IMR-90 (cell line): Measurements from ENCODE around the gene ZNF530. TPM values are rescaled to one million over a fixed set of nuclear protein-coding genes. Genes with fewer than 3 reads are reported as not detected.

Experiments used
- ATAC-seq: fragments of 200-7000 bp; cut with Tn5 transposase; 2 replicates; pipeline ENCODE4 v1.9.1; 2020; ENCODE audit warnings: low read depth, mild to moderate bottlenecking, moderate library complexity
- BruUV-seq: library from RNA; stranded (reverse); fragments of 400-500 nt; replicated peaks from 2 replicates; lab custom pipeline; 2021; lab: Mats Ljungman, UMichigan
- CTCF ChIA-PET: fragments of 300-600 bp; formaldehyde crosslinking; extraction: SDS; loops from one replicate; lab custom pipeline; 2021; ENCODE audit warnings: antibody characterized with exemption; lab: Yijun Ruan, JAX
- POLR2A ChIA-PET: fragments of 300-600 bp; sonication (Branson Sonifier 250); formaldehyde crosslinking; loops from one replicate; lab custom pipeline; 2022; ENCODE audit warnings: antibody characterized with exemption; ENCODE audit not compliant: unreplicated experiment; lab: Charles Lee
- DNase-seq: peaks from one replicate; pipeline ENCODE4 v3.0.0; 2013
- H2AFZ ChIP-seq: replicated peaks from 2 replicates; pipeline ENCODE3; 2013; ENCODE audit warnings: low read length, mild to moderate bottlenecking; ENCODE audit not compliant: poor library complexity
- H2AK5ac ChIP-seq: 2 replicates; pipeline ENCODE4 v1.6.1; 2013; ENCODE audit warnings: low read depth, low read length, inconsistent platforms
- H2AK9ac ChIP-seq: replicated peaks from 2 replicates; pipeline ENCODE3; 2013; ENCODE audit warnings: mild to moderate bottlenecking, low read depth, low read length, moderate library complexity; ENCODE audit not compliant: poor library complexity
- H2BK120ac ChIP-seq: 2 replicates; pipeline ENCODE4 v1.6.1; 2013; ENCODE audit warnings: low read depth, low read length, inconsistent platforms
- H2BK15ac ChIP-seq: 3 replicates; pipeline ENCODE4 v1.6.1; 2013; ENCODE audit warnings: low read depth, low read length, inconsistent platforms
- H2BK20ac ChIP-seq: 2 replicates; pipeline ENCODE4 v1.6.1; 2013; ENCODE audit warnings: low read depth, mild to moderate bottlenecking, inconsistent platforms, low read length, moderate library complexity
- H2BK5ac ChIP-seq: 2 replicates; pipeline ENCODE4 v1.6.1; 2013; ENCODE audit warnings: mild to moderate bottlenecking, low read depth, low read length, inconsistent platforms; ENCODE audit not compliant: poor library complexity, severe bottlenecking
- H3K14ac ChIP-seq: replicated peaks from 2 replicates; pipeline ENCODE4 v1.6.1; 2013; ENCODE audit warnings: low read depth, low read length, inconsistent platforms
- H3K18ac ChIP-seq: 2 replicates; pipeline ENCODE4 v1.6.1; 2013; ENCODE audit warnings: low read depth, low read length, control low read depth
- H3K23ac ChIP-seq: 2 replicates; pipeline ENCODE4 v1.6.1; 2013; ENCODE audit warnings: low read depth, low read length, inconsistent platforms
- H3K27ac ChIP-seq: 2 replicates; pipeline ENCODE4 v1.5.1; 2013; ENCODE audit warnings: mild to moderate bottlenecking, control low read depth, low read length; ENCODE audit not compliant: insufficient read depth
- H3K27me3 ChIP-seq: 2 replicates; pipeline ENCODE4 v1.6.1; 2013; ENCODE audit warnings: low read length; ENCODE audit not compliant: control insufficient read depth, insufficient read depth
- H3K36me3 ChIP-seq: 2 replicates; pipeline ENCODE4 v1.6.1; 2013; ENCODE audit warnings: low read length, mixed read lengths; ENCODE audit not compliant: control insufficient read depth, insufficient read depth
- H3K4ac ChIP-seq: 2 replicates; pipeline ENCODE4 v1.6.1; 2013; ENCODE audit warnings: low read depth, low read length, inconsistent platforms
- H3K4me1 ChIP-seq: 2 replicates; pipeline ENCODE4 v1.6.1; 2013; ENCODE audit warnings: low read length, mixed read lengths; ENCODE audit not compliant: control insufficient read depth, insufficient read depth
- H3K4me2 ChIP-seq: 2 replicates; pipeline ENCODE4 v1.6.1; 2013; ENCODE audit warnings: low read depth, mild to moderate bottlenecking, control low read depth, low read length, moderate library complexity
- H3K4me3 ChIP-seq: 2 replicates; pipeline ENCODE4 v1.5.1; 2013; ENCODE audit warnings: low read depth, mild to moderate bottlenecking, control low read depth, low read length, moderate library complexity; ENCODE audit not compliant: insufficient read depth
- H3K56ac ChIP-seq: 2 replicates; pipeline ENCODE4 v1.6.1; 2013; ENCODE audit warnings: low read length, inconsistent platforms; ENCODE audit not compliant: insufficient read depth; ENCODE audit errors: extremely low read depth
- H3K79me1 ChIP-seq, 2 experiments: 2 replicates each; pipeline ENCODE4 v1.6.1; 2013; ENCODE audit warnings: low read length in 2 of 2, inconsistent platforms in 1 of 2, low read depth in 1 of 2
- H3K9ac ChIP-seq: 2 replicates; pipeline ENCODE4 v1.6.1; 2013; ENCODE audit warnings: low read depth, low read length, control low read depth
- H3K9me1 ChIP-seq: 2 replicates; pipeline ENCODE4 v1.6.1; 2013; ENCODE audit warnings: low read length, inconsistent platforms; ENCODE audit not compliant: insufficient read depth
- H3K9me3 ChIP-seq: 2 replicates; pipeline ENCODE4 v1.6.1; 2013; ENCODE audit warnings: low read length; ENCODE audit not compliant: control insufficient read depth, insufficient read depth
- H4K20me1 ChIP-seq: 2 replicates; pipeline ENCODE4 v1.6.1; 2013; ENCODE audit warnings: low read length, inconsistent platforms; ENCODE audit not compliant: insufficient read depth
- H4K5ac ChIP-seq: 2 replicates; pipeline ENCODE4 v1.6.1; 2013; ENCODE audit warnings: mild to moderate bottlenecking, low read depth, low read length, control low read depth
- H4K8ac ChIP-seq, 2 experiments: 2 replicates each; pipeline ENCODE4 v1.6.1; 2013; ENCODE audit warnings: low read depth in 2 of 2, low read length in 2 of 2, control low read depth in 1 of 2, inconsistent platforms in 1 of 2
- H4K91ac ChIP-seq: 2 replicates; pipeline ENCODE4 v1.6.1; 2013; ENCODE audit warnings: low read depth, low read length, inconsistent platforms; ENCODE audit not compliant: insufficient read depth
- BHLHE40 ChIP-seq: fragments of 150-350 bp; IDR thresholded peaks from 2 replicates; pipeline ENCODE4 v1.6.1; 2016; ENCODE audit warnings: mild to moderate bottlenecking, low read depth, low read length
- CEBPB ChIP-seq: IDR thresholded peaks from 2 replicates; pipeline ENCODE4 v1.6.1; 2012; ENCODE audit warnings: low read depth, low read length, improper control_type of control experiment
- CHD1 ChIP-seq: IDR thresholded peaks from 2 replicates; pipeline ENCODE4 v1.6.1; 2012; ENCODE audit warnings: low read depth, low read length, improper control_type of control experiment
- ELK1 ChIP-seq: fragments of 150-350 bp; IDR thresholded peaks from 2 replicates; pipeline ENCODE4 v1.6.1; 2016; ENCODE audit warnings: low read depth, mild to moderate bottlenecking, low read length, moderate library complexity, borderline replicate concordance
- FOS ChIP-seq: fragments of 150-350 bp; IDR thresholded peaks from 2 replicates; pipeline ENCODE4 v1.6.1; 2016; ENCODE audit warnings: low read depth, low read length
- MAFK ChIP-seq: IDR thresholded peaks from 2 replicates; pipeline ENCODE4 v1.6.1; 2012; ENCODE audit warnings: low read depth, low read length, improper control_type of control experiment
- MAZ ChIP-seq: IDR thresholded peaks from 2 replicates; pipeline ENCODE4 v1.6.1; 2012; ENCODE audit warnings: low read depth, mild to moderate bottlenecking, low read length, improper control_type of control experiment, moderate library complexity, borderline replicate concordance
- MXI1 ChIP-seq: IDR thresholded peaks from 2 replicates; pipeline ENCODE4 v1.6.1; 2012; ENCODE audit warnings: low read depth, mild to moderate bottlenecking, low read length, moderate library complexity, borderline replicate concordance
- NFE2L2 ChIP-seq: fragments of 150-350 bp; IDR thresholded peaks from 2 replicates; pipeline ENCODE4 v1.6.1; 2016; ENCODE audit warnings: low read depth, mild to moderate bottlenecking, low read length
- POLR2A ChIP-seq: IDR thresholded peaks from 2 replicates; pipeline ENCODE4 v1.6.1; 2012; ENCODE audit warnings: mild to moderate bottlenecking, low read depth, low read length
- RAD21 ChIP-seq: IDR thresholded peaks from 2 replicates; pipeline ENCODE4 v1.6.1; 2012; ENCODE audit warnings: low read length, improper control_type of control experiment
- RCOR1 ChIP-seq: IDR thresholded peaks from 2 replicates; pipeline ENCODE4 v1.6.1; 2012; ENCODE audit warnings: mild to moderate bottlenecking, low read length, improper control_type of control experiment; ENCODE audit not compliant: insufficient replicate concordance
- RFX5 ChIP-seq: IDR thresholded peaks from 2 replicates; pipeline ENCODE4 v1.8.0; 2012; ENCODE audit warnings: low read depth, mild to moderate bottlenecking, low read length, moderate library complexity
- SMC3 ChIP-seq: fragments of 150-350 bp; IDR thresholded peaks from 2 replicates; pipeline ENCODE4 v1.6.1; 2016; ENCODE audit warnings: low read depth, mild to moderate bottlenecking, antibody characterized with exemption, low read length, moderate library complexity
- WGBS, 2 experiments: methylation state at CpG; one replicate each; pipeline versions ENCODE4 v1.1.5 to v1.1.7; 2013; ENCODE audit warnings: missing lambda C conversion rate in 2 of 2; ENCODE audit not compliant: insufficient read length in 1 of 2; ENCODE audit errors: extremely low coverage in 2 of 2; 5-methylcytosine and 5-hydroxymethylcytosine counted together
- dilution Hi-C: fragments of 300-500 bp; cut with HindIII; formaldehyde crosslinking; loops from one replicate; pipeline ENCODE4 v1.14.3; 2018; ENCODE audit warnings: low sequenced_read_pairs; ENCODE audit not compliant: unreplicated experiment
- in situ Hi-C: fragments of 300-500 bp; cut with MboI; formaldehyde crosslinking; loops from 3 replicates; pipeline ENCODE4 v1.14.3; 2019; ENCODE audit warnings: low sequenced_read_pairs, inconsistent platforms, mixed read lengths
- intact Hi-C: fragments of 100-400 bp; cut with micrococcal nuclease; formaldehyde crosslinking; loops from 2 replicates; pipeline ENCODE4 v1.10.0; 2022
- polyA plus RNA-seq, 3 experiments: library from polyadenylated mRNA; depleted of rRNA; stranded (reverse); fragments of >200 nt; gene quantifications; 2 replicates each; pipeline ENCODE4 v1.2.3, GENCODE V29; 2012; ENCODE audit warnings: low replicate concordance in 1 of 3
- total RNA-seq: library from RNA; depleted of rRNA; stranded (reverse); fragments of >200 nt; gene quantifications from 2 replicates; pipeline ENCODE4 v1.2.3, GENCODE V29; 2012
- TF ChIP-seq, protein P1 (sequence below): fragments of 150-350 bp; IDR thresholded peaks from 2 replicates; pipeline ENCODE4 v1.6.1; 2017; ENCODE audit warnings: mild to moderate bottlenecking, antibody characterized with exemption, low read length, low read depth

ZNF530 gene
- total and polyA plus RNA-seq, 2 of the 4 experiments (the other 2 are of a cell fraction) = 2.9 to 6.6 TPM

GRCh38 chr19:57613941-57614743, 14.5 kb downstream of the ZNF530 start, which contains the start of gene ZNF134:
Gene ZNF134, plus strand, starts transcription at chr19:57614242. Its CDS starts 5,227 bp downstream, at chr19:57619469.
- Histone ChIP-seq H4K91ac (peak within 1 kb of the TSS; percentile 29; the same call in 1 of the 2 replicates), H4K5ac (peak within 1 kb of the TSS; percentile 73), H3K9me1 (no peaks in the 10 kb centered on the region), H3K36me3 (peaks cover 36% of the 10 kb centered on the region), H3K4me3 (peak within 1 kb of the TSS; percentile 96), H3K9ac (peak within 1 kb of the TSS; percentile 70), H3K4ac (peak within 1 kb of the TSS; percentile 85), H3K14ac (peak within 1 kb of the TSS; percentile 83), H2BK15ac (no peak within 1 kb of the TSS), H3K18ac (no peak within 1 kb of the TSS), H3K23ac (peak within 1 kb of the TSS; percentile 99), H2AK9ac (peak within 1 kb of the TSS; percentile 98), H2BK20ac (no peak within 1 kb of the TSS), H3K56ac (no peak within 1 kb of the TSS), H3K9me3 (peaks cover 42% of the 10 kb centered on the region), H3K4me2 (peak within 1 kb of the TSS; percentile 94), H3K4me1 (peaks cover 2% of the 10 kb centered on the region; the same call in 1 of the 2 replicates), H3K27ac (peak within 1 kb of the TSS; percentile 66), H4K20me1 (no peaks in the 10 kb centered on the region), H2BK120ac (no peak within 1 kb of the TSS; the same call in 1 of the 2 replicates), H2BK5ac (peak within 1 kb of the TSS; percentile 12), H2AFZ (peak within 1 kb of the TSS; percentile 99), H3K27me3 (no peaks in the 10 kb centered on the region), H3K79me1 (peaks cover 26 to 54% of the 10 kb centered on the region in 2 experiments; a peak in 3 of 4 replicates), H2AK5ac (peak within 1 kb of the TSS; percentile 93), H4K8ac (peak within 1 kb of the TSS; percentile 96 to 98)
- WGBS, 2 experiments = 1% methylated on average over 40 of the region's 64 CpGs; no CpG with 5 or more reads in 1 of the 2 experiments
- dilution Hi-C loops = no loop called here
- ATAC-seq (peak; percentile 99), DNase-seq (peak; percentile 87)
- in situ Hi-C loops = no loop called here
- POLR2A ChIA-PET = interaction anchor here (0.5 to 0.9 kb wide), 3 partner anchors 10 to 55 kb away, joined by 3 to 4 read pairs (median 3); no protein-coding TSS in a partner anchor
- intact Hi-C loops = no loop called here
- no TSS peak for BruUV-seq
- CTCF ChIA-PET = no interaction called here
- TF ChIP-seq CEBPB = no peak
- TF ChIP-seq RCOR1 = no peak
- no peak for TF ChIP-seq NFE2L2
- TF ChIP-seq SMC3 = peak; percentile 11; the same call in 1 of the 2 replicates
- TF ChIP-seq BHLHE40 = no peak
- TF ChIP-seq, protein P1, sequence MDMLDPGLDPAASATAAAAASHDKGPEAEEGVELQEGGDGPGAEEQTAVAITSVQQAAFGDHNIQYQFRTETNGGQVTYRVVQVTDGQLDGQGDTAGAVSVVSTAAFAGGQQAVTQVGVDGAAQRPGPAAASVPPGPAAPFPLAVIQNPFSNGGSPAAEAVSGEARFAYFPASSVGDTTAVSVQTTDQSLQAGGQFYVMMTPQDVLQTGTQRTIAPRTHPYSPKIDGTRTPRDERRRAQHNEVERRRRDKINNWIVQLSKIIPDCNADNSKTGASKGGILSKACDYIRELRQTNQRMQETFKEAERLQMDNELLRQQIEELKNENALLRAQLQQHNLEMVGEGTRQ = no peak
- TF ChIP-seq ELK1 = no peak
- no peak for TF ChIP-seq FOS
- TF ChIP-seq POLR2A = 0 out of 2 replicates have a peak, but pooled peaks have one; percentile 42
- TF ChIP-seq CHD1 = no peak
- peak; percentile 70; the same call in 1 of the 2 replicates for TF ChIP-seq MXI1
- no peak for TF ChIP-seq RFX5
- no peak; the same call in 1 of the 2 replicates for TF ChIP-seq RAD21
- TF ChIP-seq MAFK = no peak
- TF ChIP-seq MAZ = peak; percentile 32; the same call in 1 of the 2 replicates
